Activated CD8-positive, alpha-beta memory T cell treated with anti-CD3 and anti-CD28 coated beads, Interleukin-2, amount 10 ng/mL, durations not matched to agents 7 days and 5 days (primary cell): ENCODE results near the gene SDHB. TPM values are rescaled to one million over a fixed set of nuclear protein-coding genes. Genes with fewer than 3 reads are reported as not detected.

ENCODE experiments used
- ATAC-seq: fragments of 150-1000 bp; cut with Tn5 transposase; one replicate; pipeline ENCODE4 v1.10.0; 2021; ENCODE audit warnings: moderate library complexity
- CTCF ChIA-PET: fragments of 350-600 bp; sonication (Branson Sonifier 250); formaldehyde crosslinking; loops from one replicate; lab custom pipeline; 2021; ENCODE audit warnings: antibody characterized with exemption; lab: Charles Lee
- DNase-seq: peaks from one replicate; pipeline ENCODE4 v3.0.0-alpha.2; 2020
- H3K27ac Mint-ChIP-seq: one replicate; pipeline ENCODE4 v1.8.0; 2021; ENCODE audit warnings: mild to moderate bottlenecking, mixed read lengths
- H3K27me3 Mint-ChIP-seq: one replicate; pipeline ENCODE4 v1.8.0; 2021; ENCODE audit warnings: mixed read lengths
- H3K36me3 Mint-ChIP-seq: one replicate; pipeline ENCODE4 v1.8.0; 2021; ENCODE audit warnings: mild to moderate bottlenecking, mixed read lengths
- H3K4me1 Mint-ChIP-seq: one replicate; pipeline ENCODE4 v1.8.0; 2021; ENCODE audit warnings: mixed read lengths
- H3K4me3 Mint-ChIP-seq: one replicate; pipeline ENCODE4 v1.8.0; 2021; ENCODE audit warnings: mild to moderate bottlenecking, moderate library complexity, mixed read lengths
- H3K9me3 Mint-ChIP-seq: one replicate; pipeline ENCODE4 v1.8.0; 2022; ENCODE audit warnings: low read depth, mixed read lengths
- total RNA-seq, 2 experiments: library from RNA; stranded (reverse); gene quantifications; one replicate each; pipeline ENCODE4 v1.2.3, GENCODE V29; 2021

The SDHB gene
- total RNA-seq, 2 experiments from 2014 or later = 108 TPM

- no peaks in the 10 kb centered on the region for H3K9me3 Mint-ChIP-seq
- CTCF ChIA-PET = interaction anchor here (1.3 to 1.5 kb wide), 2 partner anchors 33 to 61 kb away, joined by 4 read pairs; no protein-coding TSS in a partner anchor
- no peak overlapping the region for H3K27ac Mint-ChIP-seq
- no peaks in the 10 kb centered on the region for H3K27me3 Mint-ChIP-seq
- peaks cover 2% of the 10 kb centered on the region for H3K36me3 Mint-ChIP-seq
- no peak overlapping the region for H3K4me3 Mint-ChIP-seq
- ATAC-seq = no peak
- DNase-seq = no peak
- peaks cover 37% of the 10 kb centered on the region for H3K4me1 Mint-ChIP-seq
Measured at GRCh38 chr1:17012775-17013490, 40.9 kb downstream of the SDHB start.

GRCh38 chr1:17011439-17012307, 42.2 kb downstream of the SDHB start, which contains the start of gene ATP13A2:
ATP13A2 (minus strand) TSS chr1:17011928; CDS start chr1:17011738, 190 bp downstream.
- DNase-seq (peak; percentile 89), ATAC-seq (peak; percentile 99)
- H3K4me1 Mint-ChIP-seq = peaks cover 37% of the 10 kb centered on the region
- H3K4me3 Mint-ChIP-seq = peak within 1 kb of the TSS; percentile 80
- no peaks in the 10 kb centered on the region for H3K27me3 Mint-ChIP-seq
- CTCF ChIA-PET = no interaction called here
- no peaks in the 10 kb centered on the region for H3K9me3 Mint-ChIP-seq
- H3K36me3 Mint-ChIP-seq = no peaks in the 10 kb centered on the region
- peak within 1 kb of the TSS; percentile 69 for H3K27ac Mint-ChIP-seq

- ATAC-seq = no peak
- CTCF ChIA-PET = interaction anchor here (1.1 kb wide), 1 partner anchor 44 kb away, joined by 3 read pairs; no protein-coding TSS in a partner anchor
Measured at GRCh38 chr1:17011092-17011438, 42.8 kb downstream of the SDHB start.

GRCh38 chr1:17009706-17010105, 44.1 kb downstream of the SDHB start:
- Mint-ChIP-seq H3K27ac (no peak overlapping the region), H3K4me3 (no peak overlapping the region), H3K9me3 (no peaks in the 10 kb centered on the region), H3K27me3 (no peaks in the 10 kb centered on the region), H3K4me1 (peaks cover 37% of the 10 kb centered on the region), H3K36me3 (no peaks in the 10 kb centered on the region)
- DNase-seq = no peak
- CTCF ChIA-PET = interaction anchor here (0.8 to 1.1 kb wide), 5 partner anchors 35 to 66 kb away, joined by 3 read pairs; no protein-coding TSS in a partner anchor
- ATAC-seq = no peak

More at GRCh38 chr1:17011092-17011438, 42.8 kb downstream of the SDHB start:
- Mint-ChIP-seq H3K36me3 (no peaks in the 10 kb centered on the region), H3K4me1 (peaks cover 37% of the 10 kb centered on the region), H3K27ac (peak overlapping the region; percentile 69), H3K9me3 (no peaks in the 10 kb centered on the region), H3K27me3 (no peaks in the 10 kb centered on the region), H3K4me3 (peak overlapping the region; percentile 80)
- no peak for DNase-seq

- Mint-ChIP-seq H3K27ac (no peak overlapping the region), H3K4me1 (peaks cover 28% of the 10 kb centered on the region), H3K9me3 (no peaks in the 10 kb centered on the region), H3K36me3 (peaks cover 2% of the 10 kb centered on the region), H3K27me3 (no peaks in the 10 kb centered on the region), H3K4me3 (no peak overlapping the region)
- DNase-seq = no peak
- no peak for ATAC-seq
- CTCF ChIA-PET = interaction anchor here (0.9 kb wide), 1 partner anchor 11 kb away, joined by 3 read pairs; no protein-coding TSS in a partner anchor
Measured at GRCh38 chr1:17008208-17008855, 45.5 kb downstream of the SDHB start.

GRCh38 chr1:17007121-17007520, 46.7 kb downstream of the SDHB start:
- DNase-seq (no peak), ATAC-seq (no peak)
- Mint-ChIP-seq H3K27ac (no peak overlapping the region), H3K9me3 (no peaks in the 10 kb centered on the region), H3K36me3 (peaks cover 2% of the 10 kb centered on the region), H3K4me1 (peaks cover 21% of the 10 kb centered on the region), H3K4me3 (no peak overlapping the region), H3K27me3 (no peaks in the 10 kb centered on the region)
- CTCF ChIA-PET = interaction anchor here (0.8 to 1.0 kb wide), 3 partner anchors 12 to 39 kb away, joined by 3 read pairs; no protein-coding TSS in a partner anchor

- ATAC-seq (no peak), DNase-seq (no peak)
- Mint-ChIP-seq H3K4me3 (no peak overlapping the region), H3K9me3 (no peaks in the 10 kb centered on the region), H3K27ac (no peak overlapping the region), H3K36me3 (peaks cover 2% of the 10 kb centered on the region), H3K4me1 (peaks cover 10% of the 10 kb centered on the region), H3K27me3 (no peaks in the 10 kb centered on the region)
- CTCF ChIA-PET = no interaction called here
Measured at GRCh38 chr1:17005365-17005740, 48.5 kb downstream of the SDHB start.

- no peak for DNase-seq
- Mint-ChIP-seq H3K27me3 (no peaks in the 10 kb centered on the region), H3K4me1 (peaks cover 5% of the 10 kb centered on the region), H3K27ac (no peak overlapping the region), H3K4me3 (no peak overlapping the region), H3K36me3 (peaks cover 3% of the 10 kb centered on the region), H3K9me3 (no peaks in the 10 kb centered on the region)
- no peak for ATAC-seq
- CTCF ChIA-PET = no interaction called here
Measured at GRCh38 chr1:17004466-17005364, 49.1 kb downstream of the SDHB start.

- H3K27ac Mint-ChIP-seq = no peak overlapping the region
- H3K4me3 Mint-ChIP-seq = no peak overlapping the region
- CTCF ChIA-PET = interaction anchor here (4.0 kb wide), 1 partner anchor 42 kb away, joined by 20 read pairs; no protein-coding TSS in a partner anchor
- ATAC-seq = no peak
- no peaks in the 10 kb centered on the region for H3K27me3 Mint-ChIP-seq
- H3K4me1 Mint-ChIP-seq = no peaks in the 10 kb centered on the region
- no peaks in the 10 kb centered on the region for H3K9me3 Mint-ChIP-seq
- H3K36me3 Mint-ChIP-seq = peaks cover 5% of the 10 kb centered on the region
- DNase-seq = no peak
Measured at GRCh38 chr1:17002524-17002902, 51.3 kb downstream of the SDHB start.

GRCh38 chr1:17001760-17002523, 51.9 kb downstream of the SDHB start:
- Mint-ChIP-seq H3K36me3 (peaks cover 5% of the 10 kb centered on the region), H3K27me3 (no peaks in the 10 kb centered on the region), H3K4me1 (no peaks in the 10 kb centered on the region), H3K27ac (no peak overlapping the region), H3K9me3 (no peaks in the 10 kb centered on the region), H3K4me3 (no peak overlapping the region)
- DNase-seq = no peak
- ATAC-seq = no peak
- CTCF ChIA-PET = interaction anchor here (0.6 to 4.0 kb wide), 3 partner anchors 12 to 1301 kb away, joined by 3 to 20 read pairs (median 4); no protein-coding TSS in a partner anchor

- Mint-ChIP-seq H3K9me3 (no peaks in the 10 kb centered on the region), H3K27me3 (no peaks in the 10 kb centered on the region), H3K27ac (no peak overlapping the region), H3K4me3 (no peak overlapping the region), H3K36me3 (peaks cover 5% of the 10 kb centered on the region), H3K4me1 (no peaks in the 10 kb centered on the region)
- CTCF ChIA-PET = interaction anchor here (1.7 to 4.0 kb wide), 2 partner anchors 10 to 39 kb away, joined by 4 to 20 read pairs; no protein-coding TSS in a partner anchor
- no peak for ATAC-seq
- DNase-seq = no peak
Measured at GRCh38 chr1:16999863-17000262, 54.0 kb downstream of the SDHB start.
